ENCODE results near the gene OCLN. TPM values are rescaled to one million over a fixed set of nuclear protein-coding genes. Genes with fewer than 3 reads are reported as not detected.

Gene OCLN
- total RNA-seq, 2 experiments from 2014 or later = 0.56 to 1.0 TPM

GRCh38 chr5:69492923-69493395 is 369 bp downstream of the OCLN start:
- Mint-ChIP-seq H3K4me1 (ENCODE audit: low read depth) (peaks cover 2% of the 10 kb centered on the region), H3K36me3 (ENCODE audit: low read depth) (no peaks in the 10 kb centered on the region), H3K9me3 (no peaks in the 10 kb centered on the region), H3K27me3 (peaks cover 54% of the 10 kb centered on the region), H3K4me3 (peak overlapping the region; percentile 66), H3K27ac (no peak overlapping the region)
- intact Hi-C loops (cut with micrococcal nuclease) = no loop called here
- peak; percentile 10 for DNase-seq
- ChIA-PET POLR2A (no interaction called here), CTCF (no interaction called here)
- TF ChIP-seq CTCF (IDR thresholded peaks at IDR 0.05) = no peak
- peak; percentile 47 for ATAC-seq

- Mint-ChIP-seq H3K36me3 (ENCODE audit: low read depth) (no peaks in the 10 kb centered on the region), H3K27ac (no peak overlapping the region), H3K4me1 (ENCODE audit: low read depth) (peaks cover 2% of the 10 kb centered on the region), H3K4me3 (peak overlapping the region; percentile 66), H3K27me3 (peaks cover 52% of the 10 kb centered on the region), H3K9me3 (no peaks in the 10 kb centered on the region)
- POLR2A ChIA-PET = no interaction called here
- no peak for TF ChIP-seq CTCF (IDR thresholded peaks at IDR 0.05)
- CTCF ChIA-PET = no interaction called here
- DNase-seq = peak; percentile 27
- intact Hi-C loops (cut with micrococcal nuclease) = no loop called here
- ATAC-seq = peak; percentile 64
These were observed 975 bp downstream of the OCLN start for GRCh38 chr5:69493396-69494133.

GRCh38 chr5:69494452-69494851 is 1.9 kb downstream of the OCLN start:
- Mint-ChIP-seq H3K36me3 (ENCODE audit: low read depth) (no peaks in the 10 kb centered on the region), H3K27ac (no peak overlapping the region), H3K27me3 (peaks cover 51% of the 10 kb centered on the region), H3K9me3 (no peaks in the 10 kb centered on the region), H3K4me1 (ENCODE audit: low read depth) (peaks cover 2% of the 10 kb centered on the region), H3K4me3 (no peak overlapping the region)
- CTCF ChIA-PET = no interaction called here
- ATAC-seq = no peak
- DNase-seq = no peak
- no peak for TF ChIP-seq CTCF (IDR thresholded peaks at IDR 0.05)
- POLR2A ChIA-PET = no interaction called here
- intact Hi-C loops (cut with micrococcal nuclease) = no loop called here

GRCh38 chr5:69497006-69497520 is 4.5 kb downstream of the OCLN start:
- Mint-ChIP-seq H3K4me1 (ENCODE audit: low read depth) (peaks cover under 1% of the 10 kb centered on the region), H3K36me3 (ENCODE audit: low read depth) (no peaks in the 10 kb centered on the region), H3K27me3 (peaks cover 38% of the 10 kb centered on the region), H3K9me3 (no peaks in the 10 kb centered on the region), H3K4me3 (no peak overlapping the region), H3K27ac (no peak overlapping the region)
- POLR2A ChIA-PET = no interaction called here
- ATAC-seq (no peak), DNase-seq (no peak)
- intact Hi-C loops (cut with micrococcal nuclease) = no loop called here
- CTCF ChIA-PET = no interaction called here
- TF ChIP-seq CTCF (IDR thresholded peaks at IDR 0.05) = no peak

GRCh38 chr5:69498384-69498783 is 5.8 kb downstream of the OCLN start:
- CTCF ChIA-PET = no interaction called here
- TF ChIP-seq CTCF (IDR thresholded peaks at IDR 0.05) = no peak
- intact Hi-C loops (cut with micrococcal nuclease) = no loop called here

More at GRCh38 chr5:69498384-69498783, 5.8 kb downstream of the OCLN start:
- Mint-ChIP-seq H3K4me3 (no peak overlapping the region), H3K27me3 (peaks cover 30% of the 10 kb centered on the region), H3K36me3 (ENCODE audit: low read depth) (no peaks in the 10 kb centered on the region), H3K27ac (no peak overlapping the region), H3K9me3 (no peaks in the 10 kb centered on the region), H3K4me1 (ENCODE audit: low read depth) (no peaks in the 10 kb centered on the region)
- POLR2A ChIA-PET = no interaction called here
- no peak for ATAC-seq
- no peak for DNase-seq
